HCT116 (cell line): Measurements from ENCODE around the gene PLCB1. TPM values are rescaled to one million over a fixed set of nuclear protein-coding genes. Genes with fewer than 3 reads are reported as not detected.

Source experiments
- ATAC-seq: fragments of 200-7000 bp; cut with Tn5 transposase; 2 replicates; pipeline ENCODE4 v1.9.1; 2020; ENCODE audit warnings: mild to moderate bottlenecking, moderate library complexity
- BruUV-seq: library from RNA; stranded (reverse); fragments of 400-500 nt; replicated peaks from 2 replicates; lab custom pipeline; 2021; lab: Mats Ljungman, UMichigan
- CTCF ChIA-PET: fragments of 300-600 bp; sonication (Branson Sonifier 250); formaldehyde crosslinking; loops from one replicate; lab custom pipeline; 2021; ENCODE audit warnings: antibody characterized with exemption; lab: Charles Lee
- POLR2A ChIA-PET: fragments of 300-600, 350-600 bp; sonication (Branson Sonifier 250); formaldehyde crosslinking; loops from one replicate; lab custom pipeline; 2021; ENCODE audit warnings: antibody characterized with exemption; lab: Charles Lee
- RAD21 ChIA-PET, 2 experiments: fragments of 300-600 bp; sonication (Branson Sonifier 250); formaldehyde crosslinking; loops; one replicate each; lab custom pipeline; 2023; ENCODE audit warnings: low total read pairs in 2 of 2; ENCODE audit not compliant: uncharacterized antibody in 2 of 2, unreplicated experiment in 2 of 2, low non-redundant PET in 1 of 2; lab: Charles Lee
- DNase-seq: peaks from one replicate; pipeline ENCODE4 v3.0.0-alpha.2; 2010; ENCODE audit warnings: low read depth, low spot score
- H2AFZ ChIP-seq: fragments of 200-600 bp; shearing (Covaris generic), sonication (generic); 2 replicates; pipeline ENCODE4 v1.6.1; 2017; ENCODE audit warnings: low read depth, mixed run types, mixed read lengths, antibody characterized with exemption, low read length; ENCODE audit not compliant: poor library complexity, severe bottlenecking
- H3K27ac ChIP-seq: 2 replicates; pipeline ENCODE4 v1.5.1; 2012; ENCODE audit warnings: low read depth, low read length
- H3K27me3 ChIP-seq: fragments of 200-600 bp; sonication (generic); 2 replicates; pipeline ENCODE4 v1.6.1; 2016; ENCODE audit warnings: mixed run types, low read length, mixed read lengths; ENCODE audit not compliant: insufficient read depth
- H3K36me3 ChIP-seq, 2 experiments: fragments of 200-500 bp in 1 of 2; fragments of 200-600 bp in 1 of 2; sonication (Bioruptor generic) in 1 of 2; sonication (generic) in 1 of 2; 2 replicates each; pipeline versions ENCODE4 v1.5.1 to v1.6.1; 2014 to 2016; ENCODE audit warnings: low read length in 2 of 2, inconsistent platforms in 1 of 2, mixed read lengths in 1 of 2, mixed run types in 1 of 2; ENCODE audit not compliant: insufficient read depth in 2 of 2, control insufficient read depth in 1 of 2
- H3K4me1 ChIP-seq, 2 experiments: fragments of 200-600 bp in 1 of 2; sonication (generic) in 1 of 2; 2 replicates each; pipeline versions ENCODE4 v1.5.1 to v1.6.1; 2012 to 2017; ENCODE audit warnings: low read length in 2 of 2, inconsistent platforms in 1 of 2, mild to moderate bottlenecking in 1 of 2, mixed read lengths in 1 of 2, mixed run types in 1 of 2, moderate library complexity in 1 of 2; ENCODE audit not compliant: insufficient read depth in 2 of 2, control insufficient read depth in 1 of 2
- H3K4me2 ChIP-seq: fragments of 200-600 bp; sonication (generic); 2 replicates; pipeline ENCODE4 v1.6.1; 2017; ENCODE audit warnings: mixed run types, low read length, mixed read lengths
- H3K4me3 ChIP-seq, 2 experiments: fragments of 200-600 bp in 1 of 2; sonication (generic) in 1 of 2; replicated peaks in 1 of 2; 2 replicates each; pipeline ENCODE4 v1.5.1; 2011 to 2016; ENCODE audit warnings: low read length in 2 of 2, control low read depth in 1 of 2, low read depth in 1 of 2, mild to moderate bottlenecking in 1 of 2, mixed read lengths in 1 of 2, mixed run types in 1 of 2
- H3K79me2 ChIP-seq: fragments of 200-600 bp; sonication (generic); 2 replicates; pipeline ENCODE4 v1.6.1; 2017; ENCODE audit warnings: mild to moderate bottlenecking, mixed run types, low read length, moderate library complexity, mixed read lengths; ENCODE audit not compliant: insufficient read depth
- H3K9ac ChIP-seq: fragments of 200-600 bp; sonication (generic); 2 replicates; pipeline ENCODE4 v1.6.1; 2016; ENCODE audit warnings: low read length, mixed read lengths
- H3K9me2 ChIP-seq: fragments of 200-600 bp; sonication (generic), shearing (Covaris generic); 2 replicates; pipeline ENCODE4 v1.6.1; 2017; ENCODE audit warnings: mixed run types, mild to moderate bottlenecking, moderate library complexity; ENCODE audit not compliant: insufficient read depth
- H3K9me3 ChIP-seq, 2 experiments: fragments of 200-500 bp in 1 of 2; fragments of 200-600 bp in 1 of 2; sonication (Bioruptor generic) in 1 of 2; sonication (generic) in 1 of 2; 2 replicates each; pipeline ENCODE4 v1.6.1; 2014 to 2017; ENCODE audit warnings: low read length in 2 of 2, mixed read lengths in 2 of 2, inconsistent platforms in 1 of 2, low read depth in 1 of 2, mild to moderate bottlenecking in 1 of 2, mixed run types in 1 of 2, moderate library complexity in 1 of 2; ENCODE audit not compliant: control insufficient read depth in 1 of 2, insufficient read depth in 1 of 2
- H4K20me1 ChIP-seq: fragments of 200-600 bp; sonication (generic), shearing (Covaris generic); 2 replicates; pipeline ENCODE4 v1.6.1; 2017; ENCODE audit warnings: mixed run types, mild to moderate bottlenecking, moderate library complexity; ENCODE audit not compliant: insufficient read depth
- CBX3 ChIP-seq: IDR thresholded peaks from 2 replicates; pipeline ENCODE4 v1.6.1; 2012; ENCODE audit warnings: low read depth
- CEBPB ChIP-seq: IDR thresholded peaks from 2 replicates; pipeline ENCODE4 v1.6.1; 2012; ENCODE audit warnings: low read depth
- EGR1 ChIP-seq: IDR thresholded peaks from 2 replicates; pipeline ENCODE4 v1.6.1; 2012; ENCODE audit warnings: low read depth
- ELF1 ChIP-seq: IDR thresholded peaks from 2 replicates; pipeline ENCODE4 v1.6.1; 2012; ENCODE audit warnings: low read depth, borderline replicate concordance
- EZH2 ChIP-seq: fragments of 200-600 bp; sonication (generic); IDR thresholded peaks from 2 replicates; pipeline ENCODE4 v1.6.1; 2017; ENCODE audit warnings: antibody characterized with exemption, mixed run types
- EZH2phosphoT487 ChIP-seq: fragments of 200-600 bp; IDR thresholded peaks from 2 replicates; pipeline ENCODE4 v1.6.1; 2018; ENCODE audit warnings: antibody characterized with exemption, borderline replicate concordance
- FOSL1 ChIP-seq: IDR thresholded peaks from 2 replicates; pipeline ENCODE4 v1.6.1; 2012; ENCODE audit warnings: low read depth
- JUND ChIP-seq: IDR thresholded peaks from 2 replicates; pipeline ENCODE4 v1.6.1; 2012
- MAX ChIP-seq: IDR thresholded peaks from 2 replicates; pipeline ENCODE4 v1.6.1; 2012
- POLR2AphosphoS5 ChIP-seq: IDR thresholded peaks from 2 replicates; pipeline ENCODE4 v1.6.1; 2011; ENCODE audit warnings: mild to moderate bottlenecking, low read depth, low read length, moderate library complexity
- REST ChIP-seq: IDR thresholded peaks from 2 replicates; pipeline ENCODE4 v1.6.1; 2012; ENCODE audit warnings: low read depth
- SIN3A ChIP-seq: IDR thresholded peaks from 2 replicates; pipeline ENCODE4 v1.6.1; 2012; ENCODE audit warnings: low read depth
- SP1 ChIP-seq: IDR thresholded peaks from 2 replicates; pipeline ENCODE4 v1.6.1; 2012; ENCODE audit warnings: low read depth
- SRF ChIP-seq: IDR thresholded peaks from 2 replicates; pipeline ENCODE4 v1.6.1; 2012; ENCODE audit warnings: low read depth
- TCF7L2 ChIP-seq: IDR thresholded peaks from 2 replicates; pipeline ENCODE4 v1.7.0; 2011; ENCODE audit warnings: borderline replicate concordance, inconsistent platforms; ENCODE audit not compliant: insufficient read depth, insufficient read length; ENCODE audit errors: extremely low read depth
- ZFX ChIP-seq: fragments of 450-650 bp; IDR thresholded peaks from 2 replicates; pipeline ENCODE4 v1.6.1; 2017
- ZNF274 ChIP-seq: fragments of 200-500 bp; sonication (Bioruptor generic); IDR thresholded peaks from 2 replicates; pipeline ENCODE4 v1.6.1; 2014; ENCODE audit warnings: mild to moderate bottlenecking, low read depth, low read length, inconsistent platforms
- intact Hi-C: fragments of 100-400 bp; cut with micrococcal nuclease; formaldehyde crosslinking; loops from 2 replicates; pipeline ENCODE4 v1.10.0; 2022
- total RNA-seq: library from RNA; stranded (reverse); gene quantifications from one replicate; pipeline ENCODE4 v1.2.1, GENCODE V29; 2021; ENCODE audit not compliant: unreplicated experiment

PLCB1 gene
- total RNA-seq, 1 experiment from 2014 or later = 15.8 TPM

GRCh38 chr20:8930726-8931125 lies 798.7 kb downstream of the PLCB1 start:
- no peaks in the 10 kb centered on the region for H3K36me3 ChIP-seq
- DNase-seq (no peak), ATAC-seq (no peak)
- no peaks in the 10 kb centered on the region for H3K27me3 ChIP-seq
- H3K27ac ChIP-seq = no peak overlapping the region
- POLR2A ChIA-PET = no interaction called here
- no peaks in the 10 kb centered on the region for H3K9me3 ChIP-seq
- H3K4me3 ChIP-seq = no peak overlapping the region
- intact Hi-C loops = no loop called here
- H3K79me2 ChIP-seq = no peaks in the 10 kb centered on the region
- RAD21 ChIA-PET = no interaction called here
- CTCF ChIA-PET = no interaction called here
- H3K9ac ChIP-seq = no peak overlapping the region
- H3K4me1 ChIP-seq = no peaks in the 10 kb centered on the region
- no peaks in the 10 kb centered on the region for H4K20me1 ChIP-seq
- H2AFZ ChIP-seq = no peak overlapping the region
- no TSS peak for BruUV-seq
- H3K9me2 ChIP-seq = no peaks in the 10 kb centered on the region
- TF ChIP-seq ELF1 (no peak), MAX (no peak), ZNF274 (no peak), JUND (no peak), CBX3 (no peak), SIN3A (no peak)
- H3K4me2 ChIP-seq = no peak overlapping the region

- H3K36me3 ChIP-seq = no peaks in the 10 kb centered on the region
- intact Hi-C loops = no loop called here
- H4K20me1 ChIP-seq = no peaks in the 10 kb centered on the region
- no peaks in the 10 kb centered on the region for H3K79me2 ChIP-seq
- POLR2A ChIA-PET = no interaction called here
- BruUV-seq = no TSS peak
- no peaks in the 10 kb centered on the region for H3K9me2 ChIP-seq
- no peak overlapping the region for H2AFZ ChIP-seq
- H3K4me3 ChIP-seq = no peak overlapping the region
- H3K4me1 ChIP-seq = no peaks in the 10 kb centered on the region
- RAD21 ChIA-PET = no interaction called here
- no peak overlapping the region for H3K9ac ChIP-seq
- H3K9me3 ChIP-seq = no peaks in the 10 kb centered on the region
- no peak for ATAC-seq
- no peaks in the 10 kb centered on the region for H3K27me3 ChIP-seq
- CTCF ChIA-PET = no interaction called here
- no peak for DNase-seq
- no peak overlapping the region for H3K27ac ChIP-seq
- H3K4me2 ChIP-seq = no peak overlapping the region
- TF ChIP-seq CBX3 (no peak), SRF (no peak), TCF7L2 (no peak), ZFX (no peak), FOSL1 (no peak), REST (no peak), EZH2phosphoT487 (no peak), JUND (no peak), SP1 (no peak), POLR2AphosphoS5 (no peak), CEBPB (no peak), EGR1 (no peak), EZH2 (no peak)
Measured at GRCh38 chr20:8932192-8933165, 800.4 kb downstream of the PLCB1 start.
